HG03064 (cell line): ENCODE data around the gene PTPN11.
"Not testable (repeated sequence)": the region's sequence is repeated elsewhere in the genome, so short reads cannot be mapped to it uniquely, and the experiment has no call there.

Experiments
- ATAC-seq: cut with Tn5 transposase; IDR thresholded peaks from one replicate; pipeline ENCODE4 v1.9.1; 2021; ENCODE audit warnings: low read depth; ENCODE audit not compliant: unreplicated experiment

Gene PTPN11

GRCh38 chr12:112409064-112409905 is 9.5 kb upstream of the PTPN11 start, which contains the start of gene RPL6:
Gene RPL6, minus strand, starts transcription at chr12:112409605. Its CDS starts 949 bp downstream, at chr12:112408656.
- ATAC-seq: peak; percentile 85

GRCh38 chr12:112409906-112410244 is 8.9 kb upstream of the PTPN11 start:
- ATAC-seq: no peak

- ATAC-seq: no peak
These were observed 4.7 kb upstream of the PTPN11 start for GRCh38 chr12:112413855-112414625.

- ATAC-seq: not testable (repeated sequence)
These were observed 3.3 kb upstream of the PTPN11 start for GRCh38 chr12:112415457-112415856.

GRCh38 chr12:112418273-112418607 is 507 bp upstream of the PTPN11 start:
- peak; percentile 24 for ATAC-seq

- peak; percentile 50 for ATAC-seq
These were observed 768 bp downstream of the PTPN11 start for GRCh38 chr12:112419297-112420133.

- no peak for ATAC-seq
These were observed 2.0 kb downstream of the PTPN11 start for GRCh38 chr12:112420740-112421139.

GRCh38 chr12:112421363-112421762 is 2.6 kb downstream of the PTPN11 start:
- no peak for ATAC-seq

GRCh38 chr12:112422531-112422930 is 3.8 kb downstream of the PTPN11 start:
- ATAC-seq: no peak

GRCh38 chr12:112424126-112424525 is 5.4 kb downstream of the PTPN11 start:
- ATAC-seq: no peak

- ATAC-seq: no peak
These were observed 7.0 kb downstream of the PTPN11 start for GRCh38 chr12:112425582-112426382.

- ATAC-seq: no peak
These were observed 9.0 kb downstream of the PTPN11 start for GRCh38 chr12:112427760-112428159.

GRCh38 chr12:112430929-112431328 is 12.2 kb downstream of the PTPN11 start:
- no peak for ATAC-seq

- no peak for ATAC-seq
These were observed 13.2 kb downstream of the PTPN11 start for GRCh38 chr12:112431965-112432364.

- ATAC-seq: no peak
These were observed 14.8 kb downstream of the PTPN11 start for GRCh38 chr12:112433551-112433950.

GRCh38 chr12:112438645-112439044 is 19.9 kb downstream of the PTPN11 start:
- not testable (repeated sequence) for ATAC-seq

- no peak for ATAC-seq
These were observed 21.0 kb downstream of the PTPN11 start for GRCh38 chr12:112439769-112440168.

GRCh38 chr12:112440653-112441052 is 21.9 kb downstream of the PTPN11 start:
- ATAC-seq: not testable (repeated sequence)

GRCh38 chr12:112443916-112444315 is 25.2 kb downstream of the PTPN11 start:
- no peak for ATAC-seq
